Upper lobe of right lung (tissue), 1 donor: ENCODE data around the gene TFAP2C. TPM values are rescaled to one million over a fixed set of nuclear protein-coding genes. Genes with fewer than 3 reads are reported as not detected.

ENCODE experiments used
- ATAC-seq: fragments of 200-7000 bp; cut with Tn5 transposase; one replicate; pipeline ENCODE4 v1.9.1; 2020; ENCODE audit warnings: mild to moderate bottlenecking, moderate library complexity
- DNase-seq: peaks from one replicate; pipeline ENCODE4 v3.0.0-alpha.2; 2020
- H3K27ac ChIP-seq: fragments of 200-600 bp; one replicate; pipeline ENCODE4 v1.8.0; 2022
- H3K27me3 ChIP-seq: fragments of 200-600 bp; one replicate; pipeline ENCODE4 v1.8.0; 2022; ENCODE audit warnings: mild to moderate bottlenecking
- H3K36me3 ChIP-seq: fragments of 200-600 bp; one replicate; pipeline ENCODE4 v1.8.0; 2022
- H3K4me1 ChIP-seq: fragments of 200-600 bp; one replicate; pipeline ENCODE4 v1.8.0; 2022
- H3K4me3 ChIP-seq: fragments of 200-600 bp; one replicate; pipeline ENCODE4 v1.8.0; 2022; ENCODE audit warnings: mild to moderate bottlenecking
- H3K9me3 ChIP-seq: fragments of 200-600 bp; one replicate; pipeline ENCODE4 v1.8.0; 2022
- intact Hi-C: fragments of 100-400 bp; cut with DNase I; formaldehyde crosslinking; loops from one replicate; pipeline ENCODE4 v1.11.0; 2022
- long read RNA-seq: library from polyadenylated mRNA; unstranded; transcript quantifications from one replicate; pipeline ENCODE4 v2.0.0, GENCODE V29; 2021
- total RNA-seq: library from RNA; stranded (reverse); fragmentation: NEBNext Ultra II Directional; extraction: Animal tissue kit (Norgen Biotek cat#: 25700); gene quantifications from one replicate; pipeline ENCODE4 v1.2.1, GENCODE V29; 2021
- TF ChIP-seq, protein P1 (sequence below): fragments of 200-600 bp; IDR thresholded peaks from one replicate; pipeline ENCODE4 v1.8.0; 2022; ENCODE audit warnings: antibody characterized with exemption
- donor health status: DM: no; HTN: yes; CAD: no; lungs with severe emphysema.

The TFAP2C gene
- 5.2 TPM for total RNA-seq
- long read RNA-seq, transcript TFAP2C-201 (7 exons, 2,866 nt), result major isoform, 12 of 16 reads
- long read RNA-seq, partial matches to known transcripts, result 4 of 16 reads
- long read RNA-seq, other reads (novel, unspliced or antisense), result 0 of 16 reads

DNA sequence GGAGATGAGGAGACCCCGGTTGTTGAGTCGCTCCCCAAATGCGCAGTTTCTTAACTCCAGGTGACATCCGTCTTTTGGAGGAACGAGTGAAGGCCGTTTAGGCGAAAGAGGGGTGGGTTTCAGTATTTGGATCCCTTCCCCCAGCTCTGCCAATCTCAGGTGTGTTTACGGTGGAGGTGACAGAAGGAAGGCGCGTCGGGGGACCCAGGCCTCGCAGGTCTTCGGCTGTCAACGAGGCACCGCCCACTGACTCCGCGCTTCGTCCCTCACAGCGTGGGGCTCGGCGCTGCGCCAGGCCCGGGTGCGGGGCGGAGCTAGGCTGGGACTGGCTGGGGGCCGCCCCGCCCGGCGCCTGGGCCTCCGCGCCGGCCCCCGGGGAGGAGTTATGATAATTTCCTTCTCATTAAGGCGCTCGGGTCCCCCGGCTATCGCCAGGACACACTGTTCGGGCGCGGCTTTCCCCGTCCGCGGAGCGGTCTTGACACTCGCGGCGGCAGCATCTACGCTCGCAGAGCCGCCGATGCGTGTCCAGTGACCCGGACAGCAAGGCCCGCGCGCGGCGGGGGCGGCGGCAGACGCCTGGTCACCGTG, at the start of gene TFAP2C:
TSS of gene TFAP2C (plus strand) at position 434 of the 591 bp plus-strand sequence. CDS start 239 bp downstream, outside the sequence.
- Histone ChIP-seq H3K4me3 (peak within 1 kb of the TSS; percentile 50), H3K36me3 (no peaks in the 10 kb centered on the region), H3K9me3 (no peaks in the 10 kb centered on the region), H3K27me3 (peaks cover 99% of the 10 kb centered on the region), H3K4me1 (peaks cover 28% of the 10 kb centered on the region), H3K27ac (peak within 1 kb of the TSS; percentile 72)
- intact Hi-C loops, result no loop called here
- peak; percentile 92 for DNase-seq
- peak; percentile 85 for ATAC-seq
- TF ChIP-seq, protein P1, sequence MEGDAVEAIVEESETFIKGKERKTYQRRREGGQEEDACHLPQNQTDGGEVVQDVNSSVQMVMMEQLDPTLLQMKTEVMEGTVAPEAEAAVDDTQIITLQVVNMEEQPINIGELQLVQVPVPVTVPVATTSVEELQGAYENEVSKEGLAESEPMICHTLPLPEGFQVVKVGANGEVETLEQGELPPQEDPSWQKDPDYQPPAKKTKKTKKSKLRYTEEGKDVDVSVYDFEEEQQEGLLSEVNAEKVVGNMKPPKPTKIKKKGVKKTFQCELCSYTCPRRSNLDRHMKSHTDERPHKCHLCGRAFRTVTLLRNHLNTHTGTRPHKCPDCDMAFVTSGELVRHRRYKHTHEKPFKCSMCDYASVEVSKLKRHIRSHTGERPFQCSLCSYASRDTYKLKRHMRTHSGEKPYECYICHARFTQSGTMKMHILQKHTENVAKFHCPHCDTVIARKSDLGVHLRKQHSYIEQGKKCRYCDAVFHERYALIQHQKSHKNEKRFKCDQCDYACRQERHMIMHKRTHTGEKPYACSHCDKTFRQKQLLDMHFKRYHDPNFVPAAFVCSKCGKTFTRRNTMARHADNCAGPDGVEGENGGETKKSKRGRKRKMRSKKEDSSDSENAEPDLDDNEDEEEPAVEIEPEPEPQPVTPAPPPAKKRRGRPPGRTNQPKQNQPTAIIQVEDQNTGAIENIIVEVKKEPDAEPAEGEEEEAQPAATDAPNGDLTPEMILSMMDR, result no peak

DNA sequence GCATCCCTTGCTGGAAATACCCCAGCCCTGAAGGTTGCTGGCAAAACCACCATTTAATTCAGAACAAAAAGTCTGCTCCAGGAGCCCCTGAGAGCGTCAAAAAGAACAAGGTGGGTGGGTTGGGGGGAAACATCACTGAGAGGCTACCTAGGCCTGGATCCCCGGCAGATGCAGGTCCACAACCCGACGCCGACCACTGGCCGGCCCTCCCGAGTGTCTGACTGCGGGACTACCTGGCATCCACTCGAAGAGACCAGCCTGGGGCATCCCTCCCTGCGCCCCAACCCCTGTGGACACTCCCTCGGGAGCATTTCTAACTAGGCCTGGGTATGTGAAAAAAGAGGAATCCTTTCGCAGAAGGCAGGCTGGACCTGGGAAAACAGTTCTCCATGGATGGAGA, 48.9 kb upstream of the TFAP2C start:
- Histone ChIP-seq H3K27me3 (no peaks in the 10 kb centered on the region), H3K27ac (no peak overlapping the region)
- no peak for DNase-seq

DNA sequence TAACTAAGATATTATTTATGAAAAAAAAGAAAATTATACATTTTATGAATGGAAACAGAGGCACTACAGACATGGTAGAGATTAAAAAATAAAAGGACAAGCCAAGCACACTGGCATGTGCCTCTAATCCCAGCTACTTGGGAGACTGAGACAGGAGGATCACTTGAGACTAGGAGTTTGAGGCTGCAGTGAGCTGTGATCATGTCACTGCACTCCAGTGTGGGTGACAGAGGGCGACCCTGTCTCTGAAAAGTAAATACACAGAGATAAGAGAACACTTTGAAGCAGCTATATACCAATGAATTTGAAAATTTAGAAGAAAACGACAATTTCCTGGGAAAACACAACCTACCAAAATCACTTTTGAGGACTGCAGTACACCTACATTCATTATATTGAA, 47.4 kb upstream of the TFAP2C start:
- Histone ChIP-seq H3K27me3 (no peaks in the 10 kb centered on the region), H3K9me3 (no peaks in the 10 kb centered on the region), H3K4me1 (no peaks in the 10 kb centered on the region), H3K4me3 (no peak overlapping the region), H3K27ac (no peak overlapping the region), H3K36me3 (no peaks in the 10 kb centered on the region)
- DNase-seq, result no peak
- TF ChIP-seq, protein P1, result no peak
- intact Hi-C loops, result no loop called here
- ATAC-seq, result no peak

More for the DNA sequence above, 48.9 kb upstream of the TFAP2C start:
- ATAC-seq, result no peak
- Histone ChIP-seq H3K36me3 (no peaks in the 10 kb centered on the region), H3K9me3 (no peaks in the 10 kb centered on the region), H3K4me3 (no peak overlapping the region), H3K4me1 (no peaks in the 10 kb centered on the region)
- intact Hi-C loops, result no loop called here
- TF ChIP-seq, protein P1, result no peak

DNA sequence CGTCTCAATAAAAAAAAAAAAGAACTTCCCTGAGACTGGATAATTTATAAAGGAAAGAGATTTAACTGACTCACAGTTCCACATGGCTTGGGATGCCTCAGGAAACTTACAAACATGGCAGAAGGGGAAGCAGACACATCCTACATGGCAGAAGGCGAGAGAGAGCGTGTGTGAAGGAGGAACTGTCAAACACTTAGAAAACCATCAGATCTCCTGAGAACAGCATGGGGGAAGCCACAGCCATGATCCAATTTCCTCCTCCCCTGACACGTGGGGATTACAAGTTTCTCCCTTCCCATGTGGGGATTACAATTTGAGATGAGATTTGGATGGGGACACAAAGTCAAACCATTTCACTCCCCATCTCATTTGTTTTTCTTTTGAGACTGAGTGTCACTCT, 46.6 kb upstream of the TFAP2C start:
- Histone ChIP-seq H3K9me3 (no peaks in the 10 kb centered on the region), H3K27me3 (no peaks in the 10 kb centered on the region), H3K27ac (no peak overlapping the region), H3K4me3 (no peak overlapping the region), H3K4me1 (no peaks in the 10 kb centered on the region), H3K36me3 (no peaks in the 10 kb centered on the region)
- intact Hi-C loops, result no loop called here
- TF ChIP-seq, protein P1, result no peak
- no peak for ATAC-seq
- DNase-seq, result no peak

DNA sequence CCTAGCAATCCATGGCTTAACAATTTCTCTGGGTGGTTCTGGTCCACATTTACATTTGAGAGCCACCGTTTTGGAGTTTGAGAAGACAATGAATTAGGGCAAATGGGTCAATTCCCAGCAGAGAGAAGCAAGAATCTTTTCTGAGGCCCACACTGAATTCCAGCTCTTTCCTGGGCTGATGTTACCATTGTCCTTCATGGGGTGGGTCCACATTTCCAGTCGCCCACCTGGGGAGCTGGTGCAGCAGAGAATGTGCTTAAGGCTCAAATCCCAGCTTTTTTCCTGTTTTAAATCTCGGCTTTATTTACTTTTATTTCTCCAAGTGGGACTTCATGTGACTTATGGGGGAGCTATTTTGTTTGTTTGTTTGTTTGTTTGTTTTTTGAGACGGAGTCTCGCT, 44.2 kb upstream of the TFAP2C start:
- ATAC-seq, result no peak
- no peaks in the 10 kb centered on the region for H3K9me3 ChIP-seq
- H3K36me3 ChIP-seq, result no peaks in the 10 kb centered on the region
- H3K4me1 ChIP-seq, result no peaks in the 10 kb centered on the region
- no peak for DNase-seq
- no peaks in the 10 kb centered on the region for H3K27me3 ChIP-seq
- no peak overlapping the region for H3K4me3 ChIP-seq
- TF ChIP-seq, protein P1, result no peak
- intact Hi-C loops, result no loop called here
- H3K27ac ChIP-seq, result no peak overlapping the region
